Left lobe of liver (tissue), 2 donors: ENCODE measurements around the gene EPS15. TPM values are rescaled to one million over a fixed set of nuclear protein-coding genes. Genes with fewer than 3 reads are reported as not detected.

Experiments used
- ATAC-seq: fragments of 200-7000 bp; cut with Tn5 transposase; one replicate; pipeline ENCODE4 v1.9.1; 2020; ENCODE audit warnings: mild to moderate bottlenecking, moderate library complexity
- DNase-seq: peaks from one replicate; pipeline ENCODE4 v3.0.0-alpha.2; 2020; ENCODE audit warnings: low spot score
- total RNA-seq: library from RNA; stranded (reverse); gene quantifications from one replicate; pipeline ENCODE4 v1.2.1, GENCODE V29; 2021
- donor health status: DM: no; HTN: no; CAD: no; lungs with moderate emphysema.
- donor health status: DM: no; HTN: yes; CAD: no.

EPS15 gene
- total RNA-seq = 26.1 TPM

- DNase-seq (peak; percentile 90), ATAC-seq (peak; percentile 84)
These were observed at the start of gene EPS15 for GRCh38 chr1:51519048-51519864. Gene EPS15, minus strand, starts transcription at chr1:51519266. Its CDS starts 35 bp downstream, at chr1:51519231.

GRCh38 chr1:51568231-51568935 lies 49.3 kb upstream of the EPS15 start:
- DNase-seq (no peak), ATAC-seq (no peak)

DNA sequence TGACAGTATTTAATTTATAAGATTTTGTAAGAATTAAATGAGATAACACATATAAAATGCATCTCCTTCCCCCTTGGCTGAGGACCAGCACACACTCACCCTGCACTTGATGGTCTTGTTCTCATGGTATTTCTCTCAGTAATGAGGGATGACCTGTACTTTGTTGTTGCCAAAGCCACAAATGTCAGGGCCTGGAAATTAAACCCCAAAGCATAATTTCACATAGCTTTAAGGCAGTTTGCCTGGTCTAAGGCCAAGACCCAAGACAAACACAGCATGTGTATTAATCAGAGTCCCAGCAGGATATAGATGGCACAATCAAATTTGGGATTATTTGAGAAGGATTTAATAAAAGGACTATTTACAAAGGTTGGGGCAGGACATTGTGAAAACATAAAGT lies 48.6 kb upstream of the EPS15 start:
- no peak for ATAC-seq
- DNase-seq = no peak

DNA sequence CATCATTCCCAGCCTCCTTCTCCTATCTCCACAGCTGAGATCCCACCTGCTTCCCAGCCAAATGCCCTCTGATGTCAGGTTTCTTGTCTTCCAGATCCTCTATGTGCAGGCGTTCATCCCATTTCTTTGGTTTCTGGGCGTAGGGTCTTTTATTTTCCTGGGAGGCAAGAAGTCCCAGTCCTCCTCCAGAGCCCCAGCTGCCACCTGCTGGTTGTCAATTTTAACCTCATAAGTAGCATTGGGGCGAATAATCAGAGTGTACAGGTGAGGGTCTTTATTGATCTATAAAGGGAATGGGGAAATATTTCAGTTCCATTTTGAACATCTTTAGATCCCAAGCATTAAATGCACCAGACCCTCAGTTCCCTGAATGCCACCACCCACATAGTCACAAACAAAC lies 47.2 kb upstream of the EPS15 start:
- DNase-seq = no peak
- no peak for ATAC-seq

DNA sequence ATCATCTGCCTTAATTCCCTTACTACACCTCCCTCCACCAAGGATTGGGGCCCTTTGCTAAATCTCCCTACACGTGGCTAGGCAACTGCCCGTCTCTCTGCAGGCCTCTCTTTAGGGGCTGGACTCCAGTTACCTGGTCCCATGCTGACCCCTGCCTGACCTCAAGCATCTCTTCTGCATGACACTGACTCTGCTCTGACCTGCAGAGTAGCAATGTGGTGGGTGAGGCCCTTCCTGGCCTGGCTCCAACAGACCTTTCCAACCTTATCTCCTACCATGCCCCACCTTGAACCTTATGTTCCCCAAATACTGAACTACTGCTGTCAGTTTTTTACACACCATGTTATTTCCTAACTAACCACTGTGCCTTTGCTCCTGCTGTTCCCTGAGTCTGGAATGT lies 45.9 kb upstream of the EPS15 start:
- DNase-seq (no peak), ATAC-seq (no peak)

GRCh38 chr1:51564124-51564523 lies 45.1 kb upstream of the EPS15 start:
- DNase-seq (no peak), ATAC-seq (no peak)

GRCh38 chr1:51561702-51562101 lies 42.6 kb upstream of the EPS15 start:
- ATAC-seq (no peak), DNase-seq (no peak)

DNA sequence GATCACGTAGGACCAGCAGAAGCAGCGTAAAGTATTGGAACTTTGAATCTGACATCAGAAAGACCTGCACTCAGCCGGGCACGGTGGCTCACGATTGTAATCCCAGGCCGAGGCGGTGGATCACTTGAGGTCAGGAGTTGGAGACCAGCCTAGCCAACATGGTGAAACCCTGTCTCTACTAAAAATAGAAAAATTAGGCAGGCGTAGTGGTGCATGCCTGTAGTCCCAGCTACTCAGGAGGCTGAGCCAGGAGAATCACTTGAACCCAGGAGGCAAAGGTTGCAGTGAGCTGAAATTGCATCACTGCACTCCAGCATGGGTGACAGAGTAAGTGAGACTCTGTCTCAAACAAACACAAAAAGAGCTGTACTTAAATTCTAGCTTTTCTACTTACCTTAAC lies 41.8 kb upstream of the EPS15 start:
- ATAC-seq (peak; percentile 80), DNase-seq (peak; percentile 83)

GRCh38 chr1:51560034-51560433 lies 41.0 kb upstream of the EPS15 start:
- peak; percentile 10 for ATAC-seq
- no peak for DNase-seq

DNA sequence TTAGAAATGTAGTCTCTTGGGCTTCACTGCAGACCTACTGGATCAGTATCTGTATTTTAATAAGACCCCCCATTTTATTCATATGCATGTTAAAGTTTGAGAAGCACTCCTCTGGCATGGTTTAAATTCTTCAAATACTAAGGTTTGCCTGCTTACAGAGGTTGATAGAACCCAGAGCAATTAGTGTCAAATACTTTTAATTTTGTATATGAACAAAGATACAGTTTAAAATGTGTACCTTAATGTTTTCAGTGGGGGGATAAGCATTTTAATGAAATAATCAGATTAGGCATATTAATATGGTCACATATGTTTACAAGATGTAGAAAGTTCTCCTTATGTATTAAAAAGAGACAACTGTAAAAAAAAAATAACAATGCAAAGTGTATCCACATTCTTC lies 40.4 kb upstream of the EPS15 start:
- DNase-seq (no peak), ATAC-seq (no peak)

DNA sequence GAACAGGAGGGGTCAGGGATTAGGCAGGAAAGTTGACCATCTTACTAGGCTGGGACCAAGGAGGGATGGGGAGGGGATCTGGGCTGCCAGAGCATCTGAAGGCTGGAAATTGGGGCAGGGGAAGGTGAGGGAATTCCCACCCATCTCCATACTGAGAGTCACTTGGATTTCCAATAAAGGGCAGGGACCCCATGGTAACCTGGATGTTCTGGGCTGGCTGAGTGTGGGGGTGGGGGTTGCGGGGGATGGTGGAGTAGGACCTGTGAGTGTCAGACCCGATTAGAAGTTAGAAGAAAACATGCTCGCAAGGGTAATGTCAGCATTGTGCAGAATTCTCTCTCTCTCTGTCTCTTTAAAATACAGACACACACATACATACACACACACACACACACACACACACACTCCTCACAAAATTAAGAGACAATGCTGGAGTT lies 40.0 kb upstream of the EPS15 start:
- ATAC-seq = no peak
- no peak for DNase-seq

DNA sequence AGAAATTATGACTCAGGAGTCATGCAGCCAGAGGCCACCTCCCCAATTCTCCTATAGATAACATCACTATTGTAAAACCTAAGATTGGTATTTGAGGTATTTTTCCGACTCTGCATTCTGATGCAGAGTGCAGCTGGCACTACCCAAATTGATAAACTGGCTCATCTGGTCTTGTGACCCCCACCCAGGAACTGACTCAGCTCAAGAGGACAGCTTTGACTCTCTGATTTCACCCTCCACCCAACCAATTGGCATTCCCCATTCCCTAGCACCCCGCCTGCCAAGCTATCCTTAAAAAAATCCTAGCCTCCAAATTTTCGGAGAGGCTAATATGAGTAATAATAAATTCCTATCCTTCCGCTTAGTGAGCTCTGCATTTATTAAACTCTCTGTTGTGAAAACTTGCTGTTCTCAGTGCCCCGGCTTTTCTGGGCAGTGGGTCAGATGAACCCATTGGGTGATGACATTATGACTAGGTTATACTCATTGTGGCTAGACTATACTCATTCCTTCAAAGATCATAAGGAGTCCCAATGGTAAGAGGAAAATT lies 39.4 kb upstream of the EPS15 start:
- no peak for ATAC-seq
- DNase-seq = no peak

- ATAC-seq = no peak
- no peak for DNase-seq
These were observed 38.1 kb upstream of the EPS15 start for GRCh38 chr1:51557168-51557567.

DNA sequence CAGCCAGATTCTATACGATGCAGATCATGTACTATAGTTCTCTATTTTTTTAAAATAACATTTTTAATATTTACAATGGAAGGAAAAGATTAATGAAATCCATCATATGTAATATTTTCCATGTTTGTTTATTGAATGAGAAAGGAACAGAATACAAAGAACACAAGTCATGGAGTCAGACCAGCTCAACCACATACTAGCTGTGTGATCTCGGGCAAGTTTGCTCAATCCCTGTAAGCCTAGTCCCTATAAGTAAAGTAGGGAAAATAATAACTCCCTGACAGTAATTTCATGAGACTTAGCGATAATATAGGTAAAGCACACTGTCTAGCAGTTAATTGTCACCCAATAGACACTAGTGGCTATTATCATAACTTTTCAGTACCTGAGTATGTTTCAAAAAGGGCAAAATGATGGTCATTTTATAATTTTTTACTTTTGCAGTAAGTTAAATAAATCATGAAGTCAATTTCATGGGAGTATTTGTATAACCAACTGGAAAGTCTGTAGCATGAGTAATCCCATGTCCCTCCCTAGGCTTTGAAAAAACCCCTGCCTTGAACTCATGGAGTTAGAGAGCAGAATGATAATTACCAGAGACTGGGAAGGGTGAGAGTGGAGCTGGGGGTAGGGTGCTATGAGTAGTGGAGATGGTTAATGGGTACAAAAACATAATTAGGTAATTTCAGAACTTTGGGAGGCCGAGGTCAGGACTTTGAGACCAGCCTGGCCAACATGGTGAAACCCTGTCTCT lies 37.0 kb upstream of the EPS15 start:
- DNase-seq (no peak), ATAC-seq (no peak)

- DNase-seq = no peak
- no peak for ATAC-seq
These were observed 34.8 kb upstream of the EPS15 start for GRCh38 chr1:51553911-51554310.

DNA sequence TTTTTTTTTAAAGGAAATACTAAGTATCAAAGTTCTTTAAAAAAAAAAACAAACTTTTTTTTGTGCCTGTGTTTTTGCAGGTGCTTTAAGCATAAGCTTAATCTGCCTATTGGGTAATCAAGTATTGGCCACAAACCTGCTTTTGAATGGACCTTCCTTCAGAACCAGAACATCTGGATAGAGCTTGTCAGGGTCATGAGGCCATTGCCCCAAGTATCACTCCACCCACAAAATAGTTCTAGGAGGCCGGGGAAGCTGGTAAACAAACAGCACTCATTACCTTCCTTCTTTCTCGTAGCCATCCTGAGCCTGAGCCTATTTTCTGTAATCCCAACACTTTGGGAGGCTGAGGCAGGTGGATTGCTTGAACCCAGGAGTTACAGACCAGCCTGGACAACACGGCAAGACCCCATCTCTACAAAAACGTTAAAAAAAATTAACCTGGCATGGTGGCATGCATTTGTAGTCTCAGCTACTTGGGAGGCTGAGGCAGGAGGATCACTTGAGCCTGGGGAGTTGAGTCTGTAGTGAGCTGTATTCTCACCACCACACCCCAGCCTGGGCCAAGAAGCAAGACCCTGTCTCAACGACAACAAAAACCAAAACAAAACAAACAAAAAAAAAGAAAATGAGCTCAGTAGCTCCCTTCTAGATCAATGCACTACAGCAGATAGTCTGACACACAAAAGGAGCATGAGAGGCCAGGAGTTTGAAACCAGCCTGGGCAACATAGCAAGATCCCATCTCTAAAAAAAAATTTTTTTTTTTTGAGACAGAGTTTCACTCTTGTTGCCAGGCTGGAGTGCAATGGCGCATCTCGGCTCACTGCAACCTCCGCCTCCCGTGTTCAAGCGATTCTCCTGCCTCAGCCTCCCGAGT lies 34.1 kb upstream of the EPS15 start:
- no peak for DNase-seq
- peak; percentile 29 for ATAC-seq

GRCh38 chr1:51551848-51552296 lies 32.8 kb upstream of the EPS15 start:
- ATAC-seq (peak; percentile 83), DNase-seq (no peak)

DNA sequence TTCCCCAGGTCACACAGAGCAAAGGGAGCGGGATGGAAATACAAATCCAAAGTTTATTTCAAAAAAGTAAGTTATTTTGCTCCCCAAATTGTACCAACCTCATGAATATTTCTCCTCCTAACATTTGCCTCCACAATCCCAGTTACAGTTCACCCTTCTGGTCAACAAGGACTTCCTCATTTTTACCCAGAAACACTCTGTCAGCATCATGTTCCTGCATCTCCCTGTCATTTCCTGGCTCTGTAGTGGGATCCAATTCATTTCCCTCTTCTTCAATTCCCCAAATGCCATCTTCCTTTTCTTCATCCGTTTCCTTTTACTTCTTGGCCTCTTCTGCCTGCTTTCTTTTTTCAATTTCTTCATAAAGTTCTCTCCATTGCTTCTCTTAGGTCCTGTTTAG lies 32.0 kb upstream of the EPS15 start:
- no peak for DNase-seq
- ATAC-seq = peak; percentile 36

GRCh38 chr1:51549901-51550300 lies 30.8 kb upstream of the EPS15 start:
- DNase-seq (no peak), ATAC-seq (no peak)

GRCh38 chr1:51549016-51549619 lies 30.1 kb upstream of the EPS15 start:
- DNase-seq (no peak), ATAC-seq (peak; percentile 52)
